WTC11 (cell line): ENCODE results near the gene ATAD2B. TPM values are rescaled to one million over a fixed set of nuclear protein-coding genes. Genes with fewer than 3 reads are reported as not detected.
A peak's percentile ranks its signal among the peaks of the same experiment; 100 is the strongest.

Experiments
- ATAC-seq: fragments of 200-7000 bp; cut with Tn5 transposase; 2 replicates; pipeline ENCODE4 v1.10.0; 2021; ENCODE audit warnings: mild to moderate bottlenecking, moderate library complexity
- CTCF ChIA-PET: fragments of 300-600 bp; sonication (Branson Sonifier 250); formaldehyde crosslinking; loops from one replicate; lab custom pipeline; 2021; ENCODE audit warnings: antibody characterized with exemption; lab: Charles Lee
- POLR2A ChIA-PET: fragments of 350-600 bp; sonication (Branson Sonifier 250); formaldehyde crosslinking; loops from one replicate; lab custom pipeline; 2021; ENCODE audit warnings: antibody characterized with exemption; lab: Charles Lee
- DNase-seq: peaks from one replicate; pipeline ENCODE4 v3.0.0; 2021; ENCODE audit warnings: low spot score
- H3K27ac Mint-ChIP-seq: 2 replicates; pipeline ENCODE4 v1.8.0; 2021; ENCODE audit warnings: mixed read lengths
- H3K27me3 Mint-ChIP-seq: 2 replicates; pipeline ENCODE4 v1.8.0; 2021; ENCODE audit warnings: low read depth, mild to moderate bottlenecking, moderate library complexity, mixed read lengths
- H3K36me3 Mint-ChIP-seq: 2 replicates; pipeline ENCODE4 v1.8.0; 2021; ENCODE audit warnings: mixed read lengths
- H3K4me1 Mint-ChIP-seq: 2 replicates; pipeline ENCODE4 v1.8.0; 2022; ENCODE audit warnings: mixed read lengths
- H3K4me3 Mint-ChIP-seq: 2 replicates; pipeline ENCODE4 v1.8.0; 2021; ENCODE audit warnings: mild to moderate bottlenecking, moderate library complexity, mixed read lengths
- H3K9me3 Mint-ChIP-seq: 2 replicates; pipeline ENCODE4 v1.8.0; 2021; ENCODE audit warnings: mixed read lengths
- AFF4 ChIP-seq: sonication (generic); formaldehyde crosslinking; IDR thresholded peaks from 2 replicates; pipeline ENCODE4 v1.8.1; 2023; ENCODE audit warnings: mild to moderate bottlenecking, missing genetic modification reagents, borderline replicate concordance
- ATF2 ChIP-seq: sonication (generic); formaldehyde crosslinking; IDR thresholded peaks from 2 replicates; pipeline ENCODE4 v1.8.1; 2022; ENCODE audit warnings: low read depth, missing genetic modification reagents, borderline replicate concordance
- ATF3 ChIP-seq: sonication (generic); formaldehyde crosslinking; conservative IDR thresholded peaks from 2 replicates; pipeline ENCODE4 v1.8.1; 2022; ENCODE audit warnings: mild to moderate bottlenecking, missing genetic modification reagents
- ETV6 ChIP-seq: sonication (generic); formaldehyde crosslinking; IDR thresholded peaks from 2 replicates; pipeline ENCODE4 v1.8.1; 2022; ENCODE audit warnings: mild to moderate bottlenecking, missing genetic modification reagents
- FOXK1 ChIP-seq: sonication (generic); formaldehyde crosslinking; IDR thresholded peaks from 2 replicates; pipeline ENCODE4 v1.8.0; 2022; ENCODE audit warnings: mild to moderate bottlenecking, moderate library complexity, missing genetic modification reagents
- SMAD3 ChIP-seq: sonication (generic); formaldehyde crosslinking; IDR thresholded peaks from 2 replicates; pipeline ENCODE4 v1.8.0; 2022; ENCODE audit warnings: missing genetic modification reagents, mild to moderate bottlenecking, borderline replicate concordance
- ZBTB21 ChIP-seq: sonication (generic); formaldehyde crosslinking; IDR thresholded peaks from 2 replicates; pipeline ENCODE4 v1.8.1; 2023; ENCODE audit warnings: mild to moderate bottlenecking, missing genetic modification reagents, borderline replicate concordance
- ZNF138 ChIP-seq: sonication (generic); formaldehyde crosslinking; conservative IDR thresholded peaks from 2 replicates; pipeline ENCODE4 v1.8.1; 2022; ENCODE audit warnings: mild to moderate bottlenecking, moderate library complexity, missing genetic modification reagents
- ZNF425 ChIP-seq: fragments of 250-450 bp; sonication (Bioruptor Pico); conservative IDR thresholded peaks from 2 replicates; pipeline ENCODE4 v1.9.0; 2021; ENCODE audit warnings: mild to moderate bottlenecking
- total RNA-seq: library from RNA; stranded (reverse); gene quantifications from 3 replicates; pipeline ENCODE4 v1.2.3, GENCODE V29; 2021
- TF ChIP-seq, protein P1 (sequence below): fragments of 250-450 bp; sonication (Bioruptor Pico); IDR thresholded peaks from 2 replicates; pipeline ENCODE4 v2.1.2; 2022; ENCODE audit warnings: mild to moderate bottlenecking, moderate library complexity
- TF ChIP-seq, protein P2 (sequence below): sonication (generic); formaldehyde crosslinking; conservative IDR thresholded peaks from 2 replicates; pipeline ENCODE4 v1.8.1; 2023; ENCODE audit warnings: mild to moderate bottlenecking, low read depth, missing genetic modification reagents, moderate library complexity
- TF ChIP-seq, protein P3 (sequence below): sonication (generic); formaldehyde crosslinking; IDR thresholded peaks from 2 replicates; pipeline ENCODE4 v1.8.1; 2023; ENCODE audit warnings: mild to moderate bottlenecking, missing genetic modification reagents, moderate library complexity

Gene ATAD2B
- total RNA-seq, 1 experiment from 2014 or later: 21.5 TPM

DNA sequence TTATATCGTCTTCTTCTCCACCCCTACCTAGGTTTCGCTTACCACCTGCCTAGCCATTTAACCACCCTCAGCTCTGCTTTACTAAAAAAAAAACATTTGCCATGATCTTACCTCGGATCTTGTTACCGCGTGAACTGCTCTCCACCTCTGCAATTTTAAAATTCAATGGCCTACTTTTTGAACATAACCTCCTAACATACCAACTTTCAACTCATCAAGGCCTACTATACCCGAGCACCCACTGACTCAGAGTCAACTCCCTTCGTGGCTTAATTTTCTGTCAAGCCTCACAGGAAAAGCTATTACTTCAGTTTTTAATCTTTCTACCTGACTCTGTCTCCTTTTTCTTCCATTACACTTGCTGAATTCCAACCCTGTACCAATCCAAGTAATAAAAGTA lies 55.7 kb downstream of the ATAD2B start:
- H3K27ac Mint-ChIP-seq: peak overlapping the region; percentile 81
- TF ChIP-seq SMAD3 (CRISPR knock-in tag) (no peak), ATF3 (CRISPR knock-in tag) (no peak), ZBTB21 (no peak), AFF4 (no peak), ZNF138 (CRISPR knock-in tag) (no peak), ETV6 (no peak), ZNF425 (CRISPR knock-in tag) (no peak), ATF2 (CRISPR knock-in tag) (no peak), FOXK1 (no peak)
- TF ChIP-seq, protein P1, sequence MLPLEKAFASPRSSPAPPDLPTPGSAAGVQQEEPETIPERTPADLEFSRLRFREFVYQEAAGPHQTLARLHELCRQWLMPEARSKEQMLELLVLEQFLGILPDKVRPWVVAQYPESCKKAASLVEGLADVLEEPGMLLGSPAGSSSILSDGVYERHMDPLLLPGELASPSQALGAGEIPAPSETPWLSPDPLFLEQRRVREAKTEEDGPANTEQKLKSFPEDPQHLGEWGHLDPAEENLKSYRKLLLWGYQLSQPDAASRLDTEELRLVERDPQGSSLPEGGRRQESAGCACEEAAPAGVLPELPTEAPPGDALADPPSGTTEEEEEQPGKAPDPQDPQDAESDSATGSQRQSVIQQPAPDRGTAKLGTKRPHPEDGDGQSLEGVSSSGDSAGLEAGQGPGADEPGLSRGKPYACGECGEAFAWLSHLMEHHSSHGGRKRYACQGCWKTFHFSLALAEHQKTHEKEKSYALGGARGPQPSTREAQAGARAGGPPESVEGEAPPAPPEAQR (CRISPR knock-in tag): no peak
- TF ChIP-seq, protein P2, sequence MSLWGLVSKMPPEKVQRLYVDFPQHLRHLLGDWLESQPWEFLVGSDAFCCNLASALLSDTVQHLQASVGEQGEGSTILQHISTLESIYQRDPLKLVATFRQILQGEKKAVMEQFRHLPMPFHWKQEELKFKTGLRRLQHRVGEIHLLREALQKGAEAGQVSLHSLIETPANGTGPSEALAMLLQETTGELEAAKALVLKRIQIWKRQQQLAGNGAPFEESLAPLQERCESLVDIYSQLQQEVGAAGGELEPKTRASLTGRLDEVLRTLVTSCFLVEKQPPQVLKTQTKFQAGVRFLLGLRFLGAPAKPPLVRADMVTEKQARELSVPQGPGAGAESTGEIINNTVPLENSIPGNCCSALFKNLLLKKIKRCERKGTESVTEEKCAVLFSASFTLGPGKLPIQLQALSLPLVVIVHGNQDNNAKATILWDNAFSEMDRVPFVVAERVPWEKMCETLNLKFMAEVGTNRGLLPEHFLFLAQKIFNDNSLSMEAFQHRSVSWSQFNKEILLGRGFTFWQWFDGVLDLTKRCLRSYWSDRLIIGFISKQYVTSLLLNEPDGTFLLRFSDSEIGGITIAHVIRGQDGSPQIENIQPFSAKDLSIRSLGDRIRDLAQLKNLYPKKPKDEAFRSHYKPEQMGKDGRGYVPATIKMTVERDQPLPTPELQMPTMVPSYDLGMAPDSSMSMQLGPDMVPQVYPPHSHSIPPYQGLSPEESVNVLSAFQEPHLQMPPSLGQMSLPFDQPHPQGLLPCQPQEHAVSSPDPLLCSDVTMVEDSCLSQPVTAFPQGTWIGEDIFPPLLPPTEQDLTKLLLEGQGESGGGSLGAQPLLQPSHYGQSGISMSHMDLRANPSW (CRISPR knock-in tag): no peak
- TF ChIP-seq, all 79 proteins: peak for 0
- ChIA-PET CTCF (interaction anchor here (1.9 kb wide), 1 partner anchor 46 kb away, joined by 7 read pairs; no protein-coding TSS in a partner anchor), POLR2A (no interaction called here)
- Mint-ChIP-seq H3K27me3 (no peaks in the 10 kb centered on the region), H3K9me3 (peaks cover 4% of the 10 kb centered on the region), H3K4me3 (no peak overlapping the region), H3K4me1 (no peaks in the 10 kb centered on the region), H3K36me3 (peaks cover 32% of the 10 kb centered on the region)
- no peak for ATAC-seq
- DNase-seq: no peak

DNA sequence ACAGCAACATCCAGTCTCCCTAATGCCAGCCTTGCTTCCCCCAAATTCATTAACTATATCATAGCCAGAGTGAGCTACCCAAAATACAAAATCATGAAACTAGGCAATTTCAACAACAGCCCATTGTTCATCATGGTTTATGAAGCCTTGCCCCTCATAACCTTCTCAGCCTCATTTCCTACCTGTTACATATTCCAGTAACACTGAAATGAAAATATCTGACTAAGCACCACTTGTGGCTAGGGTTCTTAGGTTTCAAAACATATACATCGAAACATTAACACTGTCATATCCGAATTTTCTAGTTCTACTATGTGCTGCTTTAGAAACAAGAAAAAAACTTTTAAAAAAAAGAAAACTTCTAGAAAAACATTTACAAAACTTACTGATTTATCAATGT lies 59.5 kb downstream of the ATAD2B start:
- ChIA-PET CTCF (no interaction called here), POLR2A (no interaction called here)
- Mint-ChIP-seq H3K4me1 (peaks cover 18% of the 10 kb centered on the region), H3K9me3 (no peaks in the 10 kb centered on the region), H3K36me3 (peaks cover 25% of the 10 kb centered on the region), H3K4me3 (no peak overlapping the region), H3K27ac (peak overlapping the region; percentile 10), H3K27me3 (no peaks in the 10 kb centered on the region)
- ATAC-seq: no peak
- no peak for DNase-seq
- TF ChIP-seq, protein P3, sequence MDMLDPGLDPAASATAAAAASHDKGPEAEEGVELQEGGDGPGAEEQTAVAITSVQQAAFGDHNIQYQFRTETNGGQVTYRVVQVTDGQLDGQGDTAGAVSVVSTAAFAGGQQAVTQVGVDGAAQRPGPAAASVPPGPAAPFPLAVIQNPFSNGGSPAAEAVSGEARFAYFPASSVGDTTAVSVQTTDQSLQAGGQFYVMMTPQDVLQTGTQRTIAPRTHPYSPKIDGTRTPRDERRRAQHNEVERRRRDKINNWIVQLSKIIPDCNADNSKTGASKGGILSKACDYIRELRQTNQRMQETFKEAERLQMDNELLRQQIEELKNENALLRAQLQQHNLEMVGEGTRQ: no peak
- TF ChIP-seq ZNF425 (CRISPR knock-in tag): no peak
